Erythroblast (primary cell): ENCODE results near the gene YY2.

Source experiments
- GATA1 ChIP-seq: IDR thresholded peaks from 2 replicates; pipeline ENCODE4 v1.6.1; 2011; ENCODE audit warnings: low read depth, mild to moderate bottlenecking, control low read depth, low read length, moderate library complexity
- POLR2A ChIP-seq: IDR thresholded peaks from 2 replicates; pipeline ENCODE4 v1.6.1; 2011; ENCODE audit warnings: mild to moderate bottlenecking, low read length

GRCh38 chrX:21811832-21812231 lies 44.0 kb upstream of the YY2 start:
- TF ChIP-seq POLR2A (no peak), GATA1 (no peak)
